WERI-Rb-1 (cell line): ENCODE data around the gene TSPAN11.

Source experiments
- DNase-seq: peaks from one replicate; pipeline ENCODE4 v3.0.0-alpha.2; 2020
- H3K27ac ChIP-seq: fragments of 250-450 bp; sonication (Bioruptor Pico); 2 replicates; pipeline ENCODE4 v1.5.1; 2020; ENCODE audit warnings: mild to moderate bottlenecking, moderate library complexity
- H3K27me3 ChIP-seq: fragments of 250-450 bp; sonication (Bioruptor Pico); 2 replicates; pipeline ENCODE4 v1.5.1; 2021; ENCODE audit warnings: mild to moderate bottlenecking, low read depth, moderate library complexity; ENCODE audit not compliant: insufficient read depth, severe bottlenecking
- H3K36me3 ChIP-seq: fragments of 250-450 bp; sonication (Bioruptor Pico); 2 replicates; pipeline ENCODE4 v1.5.1; 2020; ENCODE audit warnings: mild to moderate bottlenecking, moderate library complexity
- H3K4me3 ChIP-seq: 2 replicates; pipeline ENCODE4 v1.5.1; 2011; ENCODE audit warnings: low read depth, mild to moderate bottlenecking, control low read depth, low read length
- H3K9me3 ChIP-seq: fragments of 250-450 bp; sonication (Bioruptor Pico); 2 replicates; pipeline ENCODE4 v1.5.1; 2021; ENCODE audit warnings: mild to moderate bottlenecking, moderate library complexity; ENCODE audit not compliant: severe bottlenecking
- CTCF ChIP-seq: IDR thresholded peaks from 2 replicates; pipeline ENCODE4 v1.5.1; 2011; ENCODE audit warnings: low read depth, mild to moderate bottlenecking, control low read depth, inconsistent platforms, low read length

The TSPAN11 gene

GRCh38 chr12:31015215-31015614 lies 88.7 kb downstream of the TSPAN11 start:
- H3K27me3 ChIP-seq: no peaks in the 10 kb centered on the region
- H3K36me3 ChIP-seq: no peaks in the 10 kb centered on the region
- no peak for TF ChIP-seq CTCF
- H3K4me3 ChIP-seq: no peak overlapping the region
- H3K9me3 ChIP-seq: no peaks in the 10 kb centered on the region
- H3K27ac ChIP-seq: no peak overlapping the region
- no peak for DNase-seq

- no peaks in the 10 kb centered on the region for H3K27me3 ChIP-seq
These were observed 89.5 kb downstream of the TSPAN11 start for GRCh38 chr12:31016057-31016456.

GRCh38 chr12:31017535-31017934 lies 91.0 kb downstream of the TSPAN11 start:
- TF ChIP-seq CTCF: no peak

More at GRCh38 chr12:31016057-31016456, 89.5 kb downstream of the TSPAN11 start:
- Histone ChIP-seq H3K27ac (no peak overlapping the region), H3K4me3 (no peak overlapping the region), H3K9me3 (no peaks in the 10 kb centered on the region), H3K36me3 (no peaks in the 10 kb centered on the region)
- DNase-seq: no peak
- no peak for TF ChIP-seq CTCF

GRCh38 chr12:31018106-31018789 lies 91.7 kb downstream of the TSPAN11 start:
- no peaks in the 10 kb centered on the region for H3K36me3 ChIP-seq
- no peak overlapping the region for H3K27ac ChIP-seq
- H3K27me3 ChIP-seq: no peaks in the 10 kb centered on the region
- H3K9me3 ChIP-seq: no peaks in the 10 kb centered on the region
- TF ChIP-seq CTCF: no peak
- DNase-seq: no peak
- no peak overlapping the region for H3K4me3 ChIP-seq

More at GRCh38 chr12:31017535-31017934, 91.0 kb downstream of the TSPAN11 start:
- H3K27me3 ChIP-seq: no peaks in the 10 kb centered on the region
- no peak overlapping the region for H3K27ac ChIP-seq
- H3K36me3 ChIP-seq: no peaks in the 10 kb centered on the region
- H3K9me3 ChIP-seq: no peaks in the 10 kb centered on the region
- no peak overlapping the region for H3K4me3 ChIP-seq
- DNase-seq: no peak

GRCh38 chr12:31018790-31019505 lies 92.4 kb downstream of the TSPAN11 start:
- no peak overlapping the region for H3K27ac ChIP-seq
- TF ChIP-seq CTCF: no peak

More at GRCh38 chr12:31018790-31019505, 92.4 kb downstream of the TSPAN11 start:
- H3K27me3 ChIP-seq: no peaks in the 10 kb centered on the region
- H3K9me3 ChIP-seq: no peaks in the 10 kb centered on the region
- DNase-seq: no peak
- H3K36me3 ChIP-seq: no peaks in the 10 kb centered on the region
- H3K4me3 ChIP-seq: no peak overlapping the region
